ENCODE data around the gene FBLIM1.
"Not testable (repeated sequence)": the region's sequence is repeated elsewhere in the genome, so short reads cannot be mapped to it uniquely, and the experiment has no call there.

FBLIM1 gene

GRCh38 chr1:15768388-15768787 lies 9.8 kb downstream of the FBLIM1 start:
- no peak for DNase-seq (ENCODE audit: low read depth in 2 of 2)

- DNase-seq (ENCODE audit: low read depth in 2 of 2) = no peak
Measured at GRCh38 chr1:15770313-15770962, 11.8 kb downstream of the FBLIM1 start.

GRCh38 chr1:15771836-15772515 lies 13.4 kb downstream of the FBLIM1 start:
- DNase-seq (ENCODE audit: low read depth in 2 of 2) = no peak

GRCh38 chr1:15775706-15776105 lies 17.1 kb downstream of the FBLIM1 start:
- no peak for DNase-seq (ENCODE audit: low read depth in 2 of 2)

GRCh38 chr1:15777909-15778707 lies 19.5 kb downstream of the FBLIM1 start:
- DNase-seq (ENCODE audit: low read depth in 2 of 2) = no peak

- DNase-seq (ENCODE audit: low read depth in 2 of 2) = no peak
Measured at GRCh38 chr1:15785683-15786082, 27.1 kb downstream of the FBLIM1 start.

GRCh38 chr1:15786581-15786980 lies 28.0 kb downstream of the FBLIM1 start:
- DNase-seq (ENCODE audit: low read depth in 2 of 2) = no peak

GRCh38 chr1:15788624-15789301 lies 30.2 kb downstream of the FBLIM1 start:
- DNase-seq (ENCODE audit: low read depth in 2 of 2) = no peak

GRCh38 chr1:15796086-15796462 lies 37.5 kb downstream of the FBLIM1 start:
- no peak for DNase-seq (ENCODE audit: low read depth in 2 of 2)

- no peak for DNase-seq (ENCODE audit: low read depth in 2 of 2)
Measured at GRCh38 chr1:15797614-15798390, 39.2 kb downstream of the FBLIM1 start.

GRCh38 chr1:15799004-15799867 lies 40.6 kb downstream of the FBLIM1 start:
- no peak for DNase-seq (ENCODE audit: low read depth in 2 of 2)

GRCh38 chr1:15799928-15800835 lies 41.6 kb downstream of the FBLIM1 start:
- DNase-seq (ENCODE audit: low read depth in 2 of 2) = no peak

- DNase-seq (ENCODE audit: low read depth in 2 of 2) = no peak
Measured at GRCh38 chr1:15802234-15802965, 43.8 kb downstream of the FBLIM1 start.

GRCh38 chr1:15803380-15803779 lies 44.8 kb downstream of the FBLIM1 start:
- DNase-seq (ENCODE audit: low read depth in 2 of 2) = no peak

GRCh38 chr1:15804060-15804459 lies 45.5 kb downstream of the FBLIM1 start:
- no peak for DNase-seq (ENCODE audit: low read depth in 2 of 2)

- DNase-seq (ENCODE audit: low read depth in 2 of 2) = no peak
Measured at GRCh38 chr1:15807121-15807520, 48.5 kb downstream of the FBLIM1 start.

- not testable (repeated sequence) for DNase-seq (ENCODE audit: low read depth in 2 of 2)
Measured at GRCh38 chr1:15807549-15807948, 49.0 kb downstream of the FBLIM1 start, which contains the start of gene UQCRHL. Gene UQCRHL, minus strand, starts transcription at chr1:15807649. Its CDS starts 0 bp downstream, at chr1:15807649.

- DNase-seq (ENCODE audit: low read depth in 2 of 2) = no peak
Measured at GRCh38 chr1:15808955-15809354, 50.4 kb downstream of the FBLIM1 start.

- no peak for DNase-seq (ENCODE audit: low read depth in 2 of 2)
Measured at GRCh38 chr1:15810073-15810472, 51.5 kb downstream of the FBLIM1 start.

Data from activated CD4-positive, alpha-beta T cell treated with anti-CD3 and anti-CD28 coated beads for 24 hours (primary cell).